ENCODE results near the gene ARG1. TPM values are rescaled to one million over a fixed set of nuclear protein-coding genes. Genes with fewer than 3 reads are reported as not detected.

The ARG1 gene
- total RNA-seq, 2 donors from 2014 or later: 0.21 to 0.74 TPM

DNA sequence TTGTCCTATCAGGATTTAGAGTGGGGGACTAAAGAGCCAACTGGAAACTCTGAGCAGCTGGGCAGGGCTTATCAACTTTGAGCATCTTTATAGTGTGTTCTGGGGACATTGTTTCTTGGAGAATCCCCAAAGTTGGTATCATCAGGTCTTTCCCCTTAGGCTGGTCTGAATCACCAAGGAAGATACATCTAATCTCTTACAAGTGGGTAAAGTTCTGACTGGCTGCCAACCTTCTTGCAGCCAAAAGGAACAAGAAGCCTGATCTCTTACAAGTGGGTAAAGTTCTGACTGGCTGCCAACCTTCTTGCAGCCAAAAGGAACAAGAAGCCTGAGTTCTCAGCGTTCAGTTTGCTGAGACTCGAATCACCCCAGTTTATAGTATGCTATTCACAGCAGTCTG lies 56.6 kb downstream of the ARG1 start:
- TF ChIP-seq, protein P1, sequence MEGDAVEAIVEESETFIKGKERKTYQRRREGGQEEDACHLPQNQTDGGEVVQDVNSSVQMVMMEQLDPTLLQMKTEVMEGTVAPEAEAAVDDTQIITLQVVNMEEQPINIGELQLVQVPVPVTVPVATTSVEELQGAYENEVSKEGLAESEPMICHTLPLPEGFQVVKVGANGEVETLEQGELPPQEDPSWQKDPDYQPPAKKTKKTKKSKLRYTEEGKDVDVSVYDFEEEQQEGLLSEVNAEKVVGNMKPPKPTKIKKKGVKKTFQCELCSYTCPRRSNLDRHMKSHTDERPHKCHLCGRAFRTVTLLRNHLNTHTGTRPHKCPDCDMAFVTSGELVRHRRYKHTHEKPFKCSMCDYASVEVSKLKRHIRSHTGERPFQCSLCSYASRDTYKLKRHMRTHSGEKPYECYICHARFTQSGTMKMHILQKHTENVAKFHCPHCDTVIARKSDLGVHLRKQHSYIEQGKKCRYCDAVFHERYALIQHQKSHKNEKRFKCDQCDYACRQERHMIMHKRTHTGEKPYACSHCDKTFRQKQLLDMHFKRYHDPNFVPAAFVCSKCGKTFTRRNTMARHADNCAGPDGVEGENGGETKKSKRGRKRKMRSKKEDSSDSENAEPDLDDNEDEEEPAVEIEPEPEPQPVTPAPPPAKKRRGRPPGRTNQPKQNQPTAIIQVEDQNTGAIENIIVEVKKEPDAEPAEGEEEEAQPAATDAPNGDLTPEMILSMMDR (IDR thresholded peaks at IDR 0.05): no peak
- H3K4me1 ChIP-seq: peaks cover 6% of the 10 kb centered on the region
- intact Hi-C loops (cut with DNase I): no loop called here
- H3K27me3 ChIP-seq: no peaks in the 10 kb centered on the region
- no peak overlapping the region for H3K4me3 ChIP-seq
- H3K27ac ChIP-seq: no peak overlapping the region
- no peaks in the 10 kb centered on the region for H3K9me3 ChIP-seq
- DNase-seq: no peak
- no peak overlapping the region for H3K9ac ChIP-seq (ENCODE audit: low read depth in 2 of 2, low read length in 2 of 2)
- no peaks in the 10 kb centered on the region for H3K36me3 ChIP-seq

DNA sequence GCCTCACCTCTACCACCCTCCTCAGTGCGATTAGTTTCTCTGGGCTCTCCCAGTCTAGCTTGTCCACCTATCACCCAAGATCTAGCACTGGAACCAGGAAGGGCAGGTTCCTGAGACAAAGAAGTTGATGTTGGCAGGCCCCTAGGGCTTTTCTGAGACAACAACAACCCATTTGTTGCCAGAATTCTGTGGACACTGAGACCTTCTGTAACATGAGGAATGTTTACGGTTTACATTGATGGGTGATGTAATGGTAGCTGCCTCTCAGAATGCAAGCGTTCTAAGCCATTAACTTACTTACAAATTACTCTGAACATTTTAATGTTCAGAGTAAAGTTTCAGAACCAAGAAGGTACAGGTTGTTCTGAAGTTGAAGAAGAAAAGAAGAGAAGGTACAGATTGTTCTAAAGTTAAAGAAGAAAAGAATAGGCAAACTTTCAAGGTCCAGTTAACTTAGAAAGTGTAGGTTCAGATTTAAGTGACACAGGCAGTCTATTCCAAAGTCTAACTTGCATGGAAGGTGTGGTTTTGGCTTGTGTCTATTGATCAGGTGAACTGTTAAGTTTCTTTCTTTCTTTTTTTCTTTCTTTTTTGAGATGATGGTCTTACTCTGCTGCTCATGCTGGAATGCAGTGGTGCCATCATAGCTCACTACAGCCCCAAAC lies 58.7 kb downstream of the ARG1 start:
- H3K27ac ChIP-seq: no peak overlapping the region
- H3K4me1 ChIP-seq: peaks cover 2% of the 10 kb centered on the region
- TF ChIP-seq, protein P1 (IDR thresholded peaks at IDR 0.05): no peak
- no peak overlapping the region for H3K9ac ChIP-seq (ENCODE audit: low read depth in 2 of 2, low read length in 2 of 2)
- no peaks in the 10 kb centered on the region for H3K9me3 ChIP-seq
- no peak for DNase-seq
- H3K36me3 ChIP-seq: no peaks in the 10 kb centered on the region
- no peaks in the 10 kb centered on the region for H3K27me3 ChIP-seq
- H3K4me3 ChIP-seq: no peak overlapping the region
- intact Hi-C loops (cut with DNase I): no loop called here

Other genes starting within 250 kb of the ARG1 start
- gene MED23, start 55.0 kb downstream of the ARG1 start, total RNA-seq: 10 to 100 TPM; 24.5 to 36.5 TPM
- gene ENPP3, start 64.1 kb downstream of the ARG1 start, total RNA-seq: 10 to 100 TPM; 11.5 to 21.4 TPM
- not detected for gene OR2A4, start 128.2 kb downstream of the ARG1 start, total RNA-seq
- gene CTAGE9, start 137.8 kb downstream of the ARG1 start, total RNA-seq: not detected
- gene ENPP1, start 234.8 kb downstream of the ARG1 start, total RNA-seq: 10 to 100 TPM in 1 of 2 donors, 1 to 10 TPM in 1; 5.9 to 12.6 TPM

Data from colonic mucosa (tissue), 4 donors.